Measurements from ENCODE around the gene OR2V1. TPM values are rescaled to one million over a fixed set of nuclear protein-coding genes. Genes with fewer than 3 reads are reported as not detected.

Gene OR2V1
- total and polyA plus RNA-seq, 2 of the 13 experiments (the other 11 are each of a cell fraction or from before 2014, with no cell fraction given) = not detected

DNA sequence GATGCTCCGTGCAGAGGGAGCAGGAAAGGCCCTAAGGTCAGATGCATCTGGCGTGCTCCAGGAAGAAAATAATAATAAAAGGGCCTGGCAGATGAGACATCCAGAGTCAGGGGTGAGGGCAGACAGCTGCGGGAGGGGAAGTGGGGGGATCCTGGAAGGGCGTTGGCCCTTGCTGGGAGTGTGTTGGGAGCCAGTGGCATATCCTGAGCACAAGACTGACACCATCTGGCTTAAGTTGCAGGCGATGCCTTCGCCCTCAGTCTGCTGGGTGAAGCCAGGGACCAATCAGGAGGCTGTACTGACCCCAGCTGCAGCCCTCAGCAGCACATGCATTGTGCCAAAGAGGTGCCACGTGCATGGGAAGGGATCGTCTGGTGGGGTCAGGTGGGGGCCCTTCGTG is 20.2 kb upstream of the OR2V1 start:
- H3K27me3 ChIP-seq (ENCODE audit: control insufficient read depth in 1 of 2, insufficient read depth in 2 of 2, low read length in 2 of 2) = peaks cover 12 to 73% of the 10 kb centered on the region in 2 experiments; a peak in 4 of 5 replicates
- DNase-seq (ENCODE audit: low spot score) = no peak
- H3K9ac ChIP-seq (ENCODE audit: insufficient read depth, low read depth, low read length) = no peak overlapping the region
- no peaks in the 10 kb centered on the region for H4K20me1 ChIP-seq (ENCODE audit: insufficient read depth, low read length)
- H3K79me2 ChIP-seq (ENCODE audit: insufficient read depth, low read length) = no peaks in the 10 kb centered on the region
- BruUV-seq (replicated peaks) = no TSS peak
- H3K4me2 ChIP-seq (ENCODE audit: low read depth, low read length) = no peak overlapping the region
- no peak for FAIRE-seq
- 5% methylated on average over 9 of the region's 9 CpGs for WGBS (ENCODE audit: low lambda C conversion rate)
- ATAC-seq = no peak
- H2AFZ ChIP-seq (ENCODE audit: low read length) = no peak overlapping the region
- CTCF ChIA-PET (ENCODE audit: low intra/inter-chr PET ratio, low total read pairs) = no interaction called here
- POLR2A ChIA-PET = no interaction called here
- no peaks in the 10 kb centered on the region for H3K9me3 ChIP-seq (ENCODE audit: low read length)
- H3K4me3 ChIP-seq (replicated peaks in 1 of 3; ENCODE audit: insufficient read depth in 1 of 3, low read depth in 2 of 3, low read length in 3 of 3) = no peak overlapping the region
- intact Hi-C loops (cut with micrococcal nuclease; ENCODE audit: unreplicated experiment) (loop anchor here (10.0 kb wide), 1 partner anchor 286 kb away; the partner anchor contains the start of gene ZFP62), in situ Hi-C loops (cut with HindIII; ENCODE audit: extremely low pct_ligation_motif_present, low pct_unique_long_range_greater_than_20kb) (loop anchor here (10.0 kb wide), 1 partner anchor 366 kb away; no protein-coding TSS in a partner anchor)
- no peaks in the 10 kb centered on the region for H3K4me1 ChIP-seq (ENCODE audit: insufficient read depth, low read length)
- no peaks in the 10 kb centered on the region for H3K36me3 ChIP-seq (replicated peaks in 1 of 2; ENCODE audit: control insufficient read depth in 1 of 2, insufficient read depth in 2 of 2, low read length in 2 of 2)
- no peak overlapping the region for H3K27ac ChIP-seq (ENCODE audit: extremely low read length, insufficient read depth, low read length)
- TF ChIP-seq NPAS2 (CRISPR knock-in tag; IDR thresholded peaks at IDR 0.05; ENCODE audit: borderline replicate concordance) (no peak), ZNF607 (CRISPR knock-in tag; IDR thresholded peaks at IDR 0.05; ENCODE audit: borderline replicate concordance) (no peak), ZFP36L2 (CRISPR knock-in tag; IDR thresholded peaks at IDR 0.05) (no peak), CEBPB (IDR thresholded peaks at IDR 0.05; ENCODE audit: borderline replicate concordance, low read depth, low read length) (no peak), SALL1 (CRISPR knock-in tag; IDR thresholded peaks at IDR 0.05) (no peak), RARA (CRISPR knock-in tag; IDR thresholded peaks at IDR 0.05) (no peak), SNAI1 (CRISPR knock-in tag; IDR thresholded peaks at IDR 0.05; ENCODE audit: borderline replicate concordance) (no peak), ZSCAN25 (CRISPR knock-in tag; IDR thresholded peaks at IDR 0.05) (no peak), ZNF33A (CRISPR knock-in tag; IDR thresholded peaks at IDR 0.05; ENCODE audit: borderline replicate concordance) (no peak), CEBPG (CRISPR knock-in tag; IDR thresholded peaks at IDR 0.05) (no peak), ZNF775 (CRISPR knock-in tag; IDR thresholded peaks at IDR 0.05; ENCODE audit: borderline replicate concordance) (no peak), BRCA1 (CRISPR knock-in tag; IDR thresholded peaks at IDR 0.05) (no peak)
- TF ChIP-seq, protein P1, sequence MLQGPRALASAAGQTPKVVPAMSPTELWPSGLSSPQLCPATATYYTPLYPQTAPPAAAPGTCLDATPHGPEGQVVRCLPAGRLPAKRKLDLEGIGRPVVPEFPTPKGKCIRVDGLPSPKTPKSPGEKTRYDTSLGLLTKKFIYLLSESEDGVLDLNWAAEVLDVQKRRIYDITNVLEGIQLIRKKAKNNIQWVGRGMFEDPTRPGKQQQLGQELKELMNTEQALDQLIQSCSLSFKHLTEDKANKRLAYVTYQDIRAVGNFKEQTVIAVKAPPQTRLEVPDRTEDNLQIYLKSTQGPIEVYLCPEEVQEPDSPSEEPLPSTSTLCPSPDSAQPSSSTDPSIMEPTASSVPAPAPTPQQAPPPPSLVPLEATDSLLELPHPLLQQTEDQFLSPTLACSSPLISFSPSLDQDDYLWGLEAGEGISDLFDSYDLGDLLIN (CRISPR knock-in tag; IDR thresholded peaks at IDR 0.05; ENCODE audit: borderline replicate concordance) = no peak
- TF ChIP-seq, protein P2, sequence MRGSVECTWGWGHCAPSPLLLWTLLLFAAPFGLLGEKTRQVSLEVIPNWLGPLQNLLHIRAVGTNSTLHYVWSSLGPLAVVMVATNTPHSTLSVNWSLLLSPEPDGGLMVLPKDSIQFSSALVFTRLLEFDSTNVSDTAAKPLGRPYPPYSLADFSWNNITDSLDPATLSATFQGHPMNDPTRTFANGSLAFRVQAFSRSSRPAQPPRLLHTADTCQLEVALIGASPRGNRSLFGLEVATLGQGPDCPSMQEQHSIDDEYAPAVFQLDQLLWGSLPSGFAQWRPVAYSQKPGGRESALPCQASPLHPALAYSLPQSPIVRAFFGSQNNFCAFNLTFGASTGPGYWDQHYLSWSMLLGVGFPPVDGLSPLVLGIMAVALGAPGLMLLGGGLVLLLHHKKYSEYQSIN (CRISPR knock-in tag; IDR thresholded peaks at IDR 0.05; ENCODE audit: borderline replicate concordance) = no peak
- TF ChIP-seq, protein P3, sequence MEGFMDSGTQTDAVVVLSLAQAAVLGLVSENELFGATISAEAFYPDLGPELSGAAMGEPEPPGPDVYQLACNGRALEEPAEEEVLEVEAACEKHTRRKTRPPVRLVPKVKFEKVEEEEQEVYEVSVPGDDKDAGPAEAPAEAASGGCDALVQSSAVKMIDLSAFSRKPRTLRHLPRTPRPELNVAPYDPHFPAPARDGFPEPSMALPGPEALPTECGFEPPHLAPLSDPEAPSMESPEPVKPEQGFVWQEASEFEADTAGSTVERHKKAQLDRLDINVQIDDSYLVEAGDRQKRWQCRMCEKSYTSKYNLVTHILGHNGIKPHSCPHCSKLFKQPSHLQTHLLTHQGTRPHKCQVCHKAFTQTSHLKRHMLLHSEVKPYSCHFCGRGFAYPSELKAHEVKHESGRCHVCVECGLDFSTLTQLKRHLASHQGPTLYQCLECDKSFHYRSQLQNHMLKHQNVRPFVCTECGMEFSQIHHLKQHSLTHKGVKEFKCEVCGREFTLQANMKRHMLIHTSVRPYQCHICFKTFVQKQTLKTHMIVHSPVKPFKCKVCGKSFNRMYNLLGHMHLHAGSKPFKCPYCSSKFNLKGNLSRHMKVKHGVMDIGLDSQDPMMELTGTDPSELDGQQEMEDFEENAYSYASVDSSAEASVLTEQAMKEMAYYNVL (CRISPR knock-in tag; IDR thresholded peaks at IDR 0.05; ENCODE audit: borderline replicate concordance) = no peak
- TF ChIP-seq, protein P4, sequence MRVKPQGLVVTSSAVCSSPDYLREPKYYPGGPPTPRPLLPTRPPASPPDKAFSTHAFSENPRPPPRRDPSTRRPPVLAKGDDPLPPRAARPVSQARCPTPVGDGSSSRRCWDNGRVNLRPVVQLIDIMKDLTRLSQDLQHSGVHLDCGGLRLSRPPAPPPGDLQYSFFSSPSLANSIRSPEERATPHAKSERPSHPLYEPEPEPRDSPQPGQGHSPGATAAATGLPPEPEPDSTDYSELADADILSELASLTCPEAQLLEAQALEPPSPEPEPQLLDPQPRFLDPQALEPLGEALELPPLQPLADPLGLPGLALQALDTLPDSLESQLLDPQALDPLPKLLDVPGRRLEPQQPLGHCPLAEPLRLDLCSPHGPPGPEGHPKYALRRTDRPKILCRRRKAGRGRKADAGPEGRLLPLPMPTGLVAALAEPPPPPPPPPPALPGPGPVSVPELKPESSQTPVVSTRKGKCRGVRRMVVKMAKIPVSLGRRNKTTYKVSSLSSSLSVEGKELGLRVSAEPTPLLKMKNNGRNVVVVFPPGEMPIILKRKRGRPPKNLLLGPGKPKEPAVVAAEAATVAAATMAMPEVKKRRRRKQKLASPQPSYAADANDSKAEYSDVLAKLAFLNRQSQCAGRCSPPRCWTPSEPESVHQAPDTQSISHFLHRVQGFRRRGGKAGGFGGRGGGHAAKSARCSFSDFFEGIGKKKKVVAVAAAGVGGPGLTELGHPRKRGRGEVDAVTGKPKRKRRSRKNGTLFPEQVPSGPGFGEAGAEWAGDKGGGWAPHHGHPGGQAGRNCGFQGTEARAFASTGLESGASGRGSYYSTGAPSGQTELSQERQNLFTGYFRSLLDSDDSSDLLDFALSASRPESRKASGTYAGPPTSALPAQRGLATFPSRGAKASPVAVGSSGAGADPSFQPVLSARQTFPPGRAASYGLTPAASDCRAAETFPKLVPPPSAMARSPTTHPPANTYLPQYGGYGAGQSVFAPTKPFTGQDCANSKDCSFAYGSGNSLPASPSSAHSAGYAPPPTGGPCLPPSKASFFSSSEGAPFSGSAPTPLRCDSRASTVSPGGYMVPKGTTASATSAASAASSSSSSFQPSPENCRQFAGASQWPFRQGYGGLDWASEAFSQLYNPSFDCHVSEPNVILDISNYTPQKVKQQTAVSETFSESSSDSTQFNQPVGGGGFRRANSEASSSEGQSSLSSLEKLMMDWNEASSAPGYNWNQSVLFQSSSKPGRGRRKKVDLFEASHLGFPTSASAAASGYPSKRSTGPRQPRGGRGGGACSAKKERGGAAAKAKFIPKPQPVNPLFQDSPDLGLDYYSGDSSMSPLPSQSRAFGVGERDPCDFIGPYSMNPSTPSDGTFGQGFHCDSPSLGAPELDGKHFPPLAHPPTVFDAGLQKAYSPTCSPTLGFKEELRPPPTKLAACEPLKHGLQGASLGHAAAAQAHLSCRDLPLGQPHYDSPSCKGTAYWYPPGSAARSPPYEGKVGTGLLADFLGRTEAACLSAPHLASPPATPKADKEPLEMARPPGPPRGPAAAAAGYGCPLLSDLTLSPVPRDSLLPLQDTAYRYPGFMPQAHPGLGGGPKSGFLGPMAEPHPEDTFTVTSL (CRISPR knock-in tag; IDR thresholded peaks at IDR 0.05; ENCODE audit: borderline replicate concordance) = no peak
